Right lobe of liver (tissue), 6 donors: ENCODE results near the gene CTSA. TPM values are rescaled to one million over a fixed set of nuclear protein-coding genes. Genes with fewer than 3 reads are reported as not detected.

Experiments
- ATAC-seq, 4 donors: fragments of 200-7000 bp; cut with Tn5 transposase; one replicate each; pipeline ENCODE4 v1.9.1; 2020; ENCODE audit warnings: mild to moderate bottlenecking in 4 of 4, moderate library complexity in 4 of 4
- DNase-seq, 3 donors: peaks; one replicate each; pipeline ENCODE4 v3.0.0-alpha.2; 2020
- H3K27ac ChIP-seq, 3 donors: fragments of 200-600 bp; one replicate each; pipeline ENCODE4 v1.8.0; 2022
- H3K27me3 ChIP-seq, 2 donors: fragments of 200-600 bp; one replicate each; pipeline ENCODE4 v1.8.0; 2022
- H3K36me3 ChIP-seq, 4 donors: fragments of 200-600 bp; sonication (generic) in 1 of 4; one replicate each; pipeline versions ENCODE4 v1.5.1 to v1.8.0; 2017 to 2022; ENCODE audit warnings: control low read depth in 1 of 4
- H3K4me1 ChIP-seq, 4 donors: fragments of 200-600 bp; sonication (generic) in 1 of 4; one replicate each; pipeline versions ENCODE4 v1.5.1 to v1.8.0; 2017 to 2022; ENCODE audit warnings: control low read depth in 1 of 4
- H3K4me3 ChIP-seq, 3 donors: fragments of 200-600 bp; one replicate each; pipeline ENCODE4 v1.8.0; 2022
- H3K9me3 ChIP-seq, 4 donors: fragments of 200-600 bp; sonication (generic) in 1 of 4; one replicate each; pipeline versions ENCODE4 v1.5.1 to v1.8.0; 2017 to 2022; ENCODE audit warnings: control low read depth in 1 of 4
- CTCF ChIP-seq, 4 donors: fragments of 200-600 bp in 3 of 4; fragments of 450-650 bp in 1 of 4; IDR thresholded peaks; one replicate each; pipeline versions ENCODE4 v1.5.1 to v1.8.0; 2016 to 2022; ENCODE audit warnings: antibody characterized with exemption in 4 of 4, mild to moderate bottlenecking in 2 of 4
- POLR2A ChIP-seq: fragments of 450-650 bp; IDR thresholded peaks from one replicate; pipeline ENCODE4 v1.6.1; 2017; ENCODE audit warnings: antibody characterized with exemption, mild to moderate bottlenecking
- WGBS: methylation state at CpG from one replicate; pipeline ENCODE4 v1.1.6; 2018; ENCODE audit warnings: low coverage, low lambda C conversion rate; ENCODE audit not compliant: insufficient coverage; ENCODE audit errors: missing lambda C conversion rate; 5-methylcytosine and 5-hydroxymethylcytosine counted together
- intact Hi-C, 2 donors: fragments of 100-400 bp; cut with DNase I; formaldehyde crosslinking; loops; one replicate each; pipeline versions ENCODE4 v1.11.2 to v1.14.1; 2022
- total RNA-seq, 6 experiments: library from RNA; depleted of rRNA in 2 of 6; stranded (reverse); fragments of >200 nt in 2 of 6; fragmentation: NEBNext Ultra II Directional in 3 of 6; extraction: Animal tissue kit (Norgen Biotek cat#: 25700) in 3 of 6; gene quantifications; one replicate each; pipeline versions ENCODE4 v1.1.0 to v1.2.4, GENCODE V29; 2016 to 2023
- donor health status: DM: no; HTN: yes; CAD: no.
- donor health status: DM: no; HTN: no; CAD: no.
- donor health status: DM: no; HTN: no; CAD: no.
- donor health status: DM: no; HTN: yes; CAD: no.
- donor health status: DM: no; HTN: yes; CAD: no.

CTSA gene
- total RNA-seq, 6 experiments from 2014 or later: 54.4 to 194 (median 134) TPM

- DNase-seq (no peak), ATAC-seq (no peak)
- 85% methylated on average over 6 of the region's 7 CpGs for WGBS
- H3K27me3 ChIP-seq: no peaks in the 10 kb centered on the region
- H3K4me1 ChIP-seq: peaks cover 0 to 10% (median 1%) of the 10 kb centered on the region in 4 donors
- no peaks in the 10 kb centered on the region for H3K36me3 ChIP-seq
- H3K4me3 ChIP-seq: no peak overlapping the region
- no peak for TF ChIP-seq CTCF (IDR thresholded peaks at IDR 0.05)
- no peaks in the 10 kb centered on the region for H3K9me3 ChIP-seq
- H3K27ac ChIP-seq: no peak overlapping the region
- intact Hi-C loops: no loop called here
Measured at GRCh38 chr20:45861221-45862075, 29.7 kb upstream of the CTSA start.

- ATAC-seq (peak in 2 of 4 donors; percentile 18 to 43), DNase-seq (no peak)
- TF ChIP-seq POLR2A (no peak), CTCF (IDR thresholded peaks at IDR 0.05) (no peak)
- Histone ChIP-seq H3K27me3 (no peaks in the 10 kb centered on the region), H3K4me1 (peaks cover 0 to 4% (median 0%) of the 10 kb centered on the region in 4 donors), H3K27ac (no peak overlapping the region), H3K36me3 (no peaks in the 10 kb centered on the region), H3K9me3 (no peaks in the 10 kb centered on the region), H3K4me3 (no peak overlapping the region)
- 84% methylated on average over 6 of the region's 7 CpGs for WGBS
- intact Hi-C loops: no loop called here
Measured at GRCh38 chr20:45863543-45864470, 27.3 kb upstream of the CTSA start.

GRCh38 chr20:45866454-45866853 is 24.7 kb upstream of the CTSA start:
- H3K9me3 ChIP-seq: no peaks in the 10 kb centered on the region
- DNase-seq (no peak), ATAC-seq (no peak)
- no peak overlapping the region for H3K27ac ChIP-seq
- intact Hi-C loops: no loop called here
- H3K36me3 ChIP-seq: no peaks in the 10 kb centered on the region
- H3K4me1 ChIP-seq: peaks cover 0 to 4% (median 0%) of the 10 kb centered on the region in 4 donors
- WGBS: 92% methylated on average over 5 of the region's 5 CpGs
- no peak overlapping the region for H3K4me3 ChIP-seq
- H3K27me3 ChIP-seq: no peaks in the 10 kb centered on the region
- TF ChIP-seq POLR2A: no peak
- no peak for TF ChIP-seq CTCF (IDR thresholded peaks at IDR 0.05)

GRCh38 chr20:45867136-45867818 is 23.9 kb upstream of the CTSA start:
- WGBS: 71% methylated on average over 6 of the region's 6 CpGs

More at GRCh38 chr20:45867136-45867818, 23.9 kb upstream of the CTSA start:
- Histone ChIP-seq H3K27ac (no peak overlapping the region), H3K9me3 (no peaks in the 10 kb centered on the region), H3K36me3 (no peaks in the 10 kb centered on the region), H3K27me3 (no peaks in the 10 kb centered on the region), H3K4me1 (peaks cover 0 to 4% (median 0%) of the 10 kb centered on the region in 4 donors), H3K4me3 (no peak overlapping the region)
- intact Hi-C loops: no loop called here
- TF ChIP-seq CTCF (IDR thresholded peaks at IDR 0.05) (no peak), POLR2A (no peak)
- ATAC-seq: peak in 2 of 4 donors; percentile 35 to 56
- no peak for DNase-seq
